ENCODE data around the gene RBM14. TPM values are rescaled to one million over a fixed set of nuclear protein-coding genes. Genes with fewer than 3 reads are reported as not detected.

RBM14 gene, protein sequence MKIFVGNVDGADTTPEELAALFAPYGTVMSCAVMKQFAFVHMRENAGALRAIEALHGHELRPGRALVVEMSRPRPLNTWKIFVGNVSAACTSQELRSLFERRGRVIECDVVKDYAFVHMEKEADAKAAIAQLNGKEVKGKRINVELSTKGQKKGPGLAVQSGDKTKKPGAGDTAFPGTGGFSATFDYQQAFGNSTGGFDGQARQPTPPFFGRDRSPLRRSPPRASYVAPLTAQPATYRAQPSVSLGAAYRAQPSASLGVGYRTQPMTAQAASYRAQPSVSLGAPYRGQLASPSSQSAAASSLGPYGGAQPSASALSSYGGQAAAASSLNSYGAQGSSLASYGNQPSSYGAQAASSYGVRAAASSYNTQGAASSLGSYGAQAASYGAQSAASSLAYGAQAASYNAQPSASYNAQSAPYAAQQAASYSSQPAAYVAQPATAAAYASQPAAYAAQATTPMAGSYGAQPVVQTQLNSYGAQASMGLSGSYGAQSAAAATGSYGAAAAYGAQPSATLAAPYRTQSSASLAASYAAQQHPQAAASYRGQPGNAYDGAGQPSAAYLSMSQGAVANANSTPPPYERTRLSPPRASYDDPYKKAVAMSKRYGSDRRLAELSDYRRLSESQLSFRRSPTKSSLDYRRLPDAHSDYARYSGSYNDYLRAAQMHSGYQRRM
- total RNA-seq (2021) = 92.0 to 146 TPM (median 137 TPM) in 3 replicates
- Bru-seq, nascent RNA = percentile 95 among the genes with signal in this experiment
- long read RNA-seq, experiment 1, transcript RBM14-201 (3 exons, 2,828 nt) = major isoform, 332 of 382 reads
- long read RNA-seq, experiment 1, partial matches to known transcripts = 38 of 382 reads
- long read RNA-seq, experiment 1, other reads (novel, unspliced or antisense) = 9 of 382 reads
- long read RNA-seq, experiment 2, transcript RBM14-201 (3 exons, 2,828 nt) = major isoform, 55 of 96 reads
- long read RNA-seq, experiment 2, partial matches to known transcripts = 37 of 96 reads
- long read RNA-seq, experiment 2, other reads (novel, unspliced or antisense) = 3 of 96 reads
- long read RNA-seq, experiment 3, transcript RBM14-201 (3 exons, 2,828 nt) = major isoform, 32 of 35 reads
- long read RNA-seq, experiment 3, partial matches to known transcripts = 2 of 35 reads
- long read RNA-seq, experiment 3, other reads (novel, unspliced or antisense) = 1 of 35 reads

DNA sequence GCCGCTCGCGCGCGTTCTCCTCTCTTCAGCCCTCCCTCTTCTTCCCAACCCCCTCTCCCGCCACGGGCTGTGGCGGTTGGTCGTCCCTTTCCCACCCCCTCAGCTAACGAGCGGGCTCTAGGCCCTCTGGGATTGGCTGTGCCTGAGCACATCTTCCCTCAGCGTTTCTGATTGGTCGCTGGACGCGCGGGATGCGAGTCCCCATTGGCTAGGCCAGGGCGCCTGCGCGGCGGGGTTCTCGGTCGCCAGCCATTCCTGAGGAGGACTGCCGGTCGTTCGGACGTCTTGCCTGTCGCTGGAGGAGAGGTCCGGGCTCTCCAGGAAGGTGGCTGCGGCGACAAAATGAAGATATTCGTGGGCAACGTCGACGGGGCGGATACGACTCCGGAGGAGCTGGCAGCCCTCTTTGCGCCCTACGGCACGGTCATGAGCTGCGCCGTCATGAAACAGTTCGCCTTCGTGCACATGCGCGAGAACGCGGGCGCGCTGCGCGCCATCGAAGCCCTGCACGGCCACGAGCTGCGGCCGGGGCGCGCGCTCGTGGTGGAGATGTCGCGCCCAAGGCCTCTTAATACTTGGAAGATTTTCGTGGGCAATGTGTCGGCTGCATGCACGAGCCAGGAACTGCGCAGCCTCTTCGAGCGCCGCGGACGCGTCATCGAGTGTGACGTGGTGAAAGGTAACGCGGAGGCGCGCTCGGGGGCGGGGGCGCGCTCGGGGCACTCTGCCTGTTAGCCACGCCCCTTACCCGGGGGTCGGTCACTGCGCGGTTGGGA is at the start of gene RBM14:
TSS of gene RBM14 (plus strand) at position 252 of the 776 bp plus-strand sequence. CDS start at position 343, 91 bp downstream.
- ATAC-seq (peak; percentile 96), DNase-seq (ENCODE audit: low spot score) (peak; percentile 99)
- no peaks in the 10 kb centered on the region for H3K27me3 Mint-ChIP-seq (ENCODE audit: low read depth)
- peak within 1 kb of the TSS; percentile 98 for H3K4me3 Mint-ChIP-seq
- peaks cover 31% of the 10 kb centered on the region for H3K36me3 Mint-ChIP-seq
- no peaks in the 10 kb centered on the region for H3K9me3 Mint-ChIP-seq
- H3K27ac Mint-ChIP-seq = peak within 1 kb of the TSS; percentile 99
- POLR2A ChIA-PET = interaction anchor here (0.6 to 1.9 kb wide), 11 partner anchors 14 to 1769 kb away, joined by 3 to 32 read pairs (median 4); partner anchors contain the start of genes CCDC87, DPP3, PELI3 and RBM4
- CTCF ChIA-PET = interaction anchor here (0.6 to 2.1 kb wide), 8 partner anchors 21 to 235 kb away, joined by 3 to 9 read pairs (median 6); partner anchors contain the start of genes MRPL11 and RBM4B
- H3K4me1 Mint-ChIP-seq = peaks cover 33% of the 10 kb centered on the region
- TF ChIP-seq, protein P1, sequence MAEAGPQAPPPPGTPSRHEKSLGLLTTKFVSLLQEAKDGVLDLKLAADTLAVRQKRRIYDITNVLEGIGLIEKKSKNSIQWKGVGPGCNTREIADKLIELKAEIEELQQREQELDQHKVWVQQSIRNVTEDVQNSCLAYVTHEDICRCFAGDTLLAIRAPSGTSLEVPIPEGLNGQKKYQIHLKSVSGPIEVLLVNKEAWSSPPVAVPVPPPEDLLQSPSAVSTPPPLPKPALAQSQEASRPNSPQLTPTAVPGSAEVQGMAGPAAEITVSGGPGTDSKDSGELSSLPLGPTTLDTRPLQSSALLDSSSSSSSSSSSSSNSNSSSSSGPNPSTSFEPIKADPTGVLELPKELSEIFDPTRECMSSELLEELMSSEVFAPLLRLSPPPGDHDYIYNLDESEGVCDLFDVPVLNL (CRISPR knock-in tag; IDR thresholded peaks at IDR 0.05; ENCODE audit: borderline replicate concordance, low read depth) = peak; percentile 44; the same call in 1 of the 2 replicates
- TF ChIP-seq TEAD4 (CRISPR knock-in tag; IDR thresholded peaks at IDR 0.05) = 0 out of 2 replicates have a peak, but pooled peaks have one; percentile 50
- TF ChIP-seq ZBTB43 (CRISPR knock-in tag; IDR thresholded peaks at IDR 0.05) = peak; percentile 80; the same call in 1 of the 2 replicates
- TF ChIP-seq, protein P2, sequence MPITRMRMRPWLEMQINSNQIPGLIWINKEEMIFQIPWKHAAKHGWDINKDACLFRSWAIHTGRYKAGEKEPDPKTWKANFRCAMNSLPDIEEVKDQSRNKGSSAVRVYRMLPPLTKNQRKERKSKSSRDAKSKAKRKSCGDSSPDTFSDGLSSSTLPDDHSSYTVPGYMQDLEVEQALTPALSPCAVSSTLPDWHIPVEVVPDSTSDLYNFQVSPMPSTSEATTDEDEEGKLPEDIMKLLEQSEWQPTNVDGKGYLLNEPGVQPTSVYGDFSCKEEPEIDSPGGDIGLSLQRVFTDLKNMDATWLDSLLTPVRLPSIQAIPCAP (CRISPR knock-in tag; IDR thresholded peaks at IDR 0.05) = 0 out of 2 replicates have a peak, but pooled peaks have one; percentile 47
- no peak for TF ChIP-seq CBFB (CRISPR knock-in tag; IDR thresholded peaks at IDR 0.05; ENCODE audit: low read depth)
- TF ChIP-seq, protein P3, sequence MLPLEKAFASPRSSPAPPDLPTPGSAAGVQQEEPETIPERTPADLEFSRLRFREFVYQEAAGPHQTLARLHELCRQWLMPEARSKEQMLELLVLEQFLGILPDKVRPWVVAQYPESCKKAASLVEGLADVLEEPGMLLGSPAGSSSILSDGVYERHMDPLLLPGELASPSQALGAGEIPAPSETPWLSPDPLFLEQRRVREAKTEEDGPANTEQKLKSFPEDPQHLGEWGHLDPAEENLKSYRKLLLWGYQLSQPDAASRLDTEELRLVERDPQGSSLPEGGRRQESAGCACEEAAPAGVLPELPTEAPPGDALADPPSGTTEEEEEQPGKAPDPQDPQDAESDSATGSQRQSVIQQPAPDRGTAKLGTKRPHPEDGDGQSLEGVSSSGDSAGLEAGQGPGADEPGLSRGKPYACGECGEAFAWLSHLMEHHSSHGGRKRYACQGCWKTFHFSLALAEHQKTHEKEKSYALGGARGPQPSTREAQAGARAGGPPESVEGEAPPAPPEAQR (CRISPR knock-in tag; IDR thresholded peaks at IDR 0.05) = no peak
- TF ChIP-seq IRF2 (CRISPR knock-in tag; IDR thresholded peaks at IDR 0.05; ENCODE audit: borderline replicate concordance, low read depth) = 0 out of 2 replicates have a peak, but pooled peaks have one; percentile 16
- TF ChIP-seq, protein P4, sequence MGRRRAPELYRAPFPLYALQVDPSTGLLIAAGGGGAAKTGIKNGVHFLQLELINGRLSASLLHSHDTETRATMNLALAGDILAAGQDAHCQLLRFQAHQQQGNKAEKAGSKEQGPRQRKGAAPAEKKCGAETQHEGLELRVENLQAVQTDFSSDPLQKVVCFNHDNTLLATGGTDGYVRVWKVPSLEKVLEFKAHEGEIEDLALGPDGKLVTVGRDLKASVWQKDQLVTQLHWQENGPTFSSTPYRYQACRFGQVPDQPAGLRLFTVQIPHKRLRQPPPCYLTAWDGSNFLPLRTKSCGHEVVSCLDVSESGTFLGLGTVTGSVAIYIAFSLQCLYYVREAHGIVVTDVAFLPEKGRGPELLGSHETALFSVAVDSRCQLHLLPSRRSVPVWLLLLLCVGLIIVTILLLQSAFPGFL (CRISPR knock-in tag; IDR thresholded peaks at IDR 0.05; ENCODE audit: borderline replicate concordance) = peak; percentile 76; the same call in 1 of the 2 replicates
- TF ChIP-seq GABPB1 (CRISPR knock-in tag; IDR thresholded peaks at IDR 0.05) = peak; percentile 17
- TF ChIP-seq JAZF1 (CRISPR knock-in tag; IDR thresholded peaks at IDR 0.05) = no peak
- peak; percentile 37; the same call in 1 of the 2 replicates for TF ChIP-seq CREM (CRISPR knock-in tag; IDR thresholded peaks at IDR 0.05)
- TF ChIP-seq ATF1 (CRISPR knock-in tag; IDR thresholded peaks at IDR 0.05) = no peak
- peak; percentile 82; the same call in 1 of the 2 replicates for TF ChIP-seq TCF7 (CRISPR knock-in tag; IDR thresholded peaks at IDR 0.05; ENCODE audit: low read depth)
- no peak for TF ChIP-seq GRHL2 (CRISPR knock-in tag; IDR thresholded peaks at IDR 0.05; ENCODE audit: insufficient replicate concordance, severe bottlenecking)
- no peak for TF ChIP-seq SMAD4 (CRISPR knock-in tag; IDR thresholded peaks at IDR 0.05)
- TF ChIP-seq FOXK1 (CRISPR knock-in tag; IDR thresholded peaks at IDR 0.05) = peak; percentile 76
- TF ChIP-seq ZNF232 (CRISPR knock-in tag; IDR thresholded peaks at IDR 0.05) = peak; percentile 85
- peak; percentile 95 for TF ChIP-seq MYBL2 (CRISPR knock-in tag; IDR thresholded peaks at IDR 0.05)
- TF ChIP-seq ZNF416 (CRISPR knock-in tag; IDR thresholded peaks at IDR 0.05) = peak; percentile 51; the same call in 1 of the 2 replicates
- no peak for TF ChIP-seq GTF2I (CRISPR knock-in tag; conservative IDR thresholded peaks at IDR 0.05)
- TF ChIP-seq TEAD1 (CRISPR knock-in tag; IDR thresholded peaks at IDR 0.05) = peak; percentile 58; the same call in 1 of the 2 replicates
- peak; percentile 28; the same call in 1 of the 2 replicates for TF ChIP-seq ZNF671 (CRISPR knock-in tag; IDR thresholded peaks at IDR 0.05)
- no peak for TF ChIP-seq MLX (CRISPR knock-in tag; IDR thresholded peaks at IDR 0.05)
- 0 out of 2 replicates have a peak, but pooled peaks have one; percentile 15 for TF ChIP-seq ZNF263 (CRISPR knock-in tag; IDR thresholded peaks at IDR 0.05; ENCODE audit: low read depth)
- peak; percentile 62; the same call in 1 of the 2 replicates for TF ChIP-seq USF1 (CRISPR knock-in tag; IDR thresholded peaks at IDR 0.05)

Measured in WTC11 (cell line).